Transverse colon (tissue), 4 donors: ENCODE measurements around the gene ROBO1. TPM values are rescaled to one million over a fixed set of nuclear protein-coding genes. Genes with fewer than 3 reads are reported as not detected.

ENCODE experiments used
- DNase-seq: peaks from one replicate; pipeline ENCODE4 v3.0.0-alpha.2; 2019
- H3K27ac ChIP-seq, 4 donors: fragments of 200-600 bp; sonication (generic); 2 replicates each; pipeline ENCODE4 v1.5.1; 2016 to 2018; ENCODE audit warnings: inconsistent platforms in 4 of 4
- H3K27me3 ChIP-seq: fragments of 200-600 bp; sonication (generic); 2 replicates; pipeline ENCODE4 v1.5.1; 2017; ENCODE audit warnings: inconsistent platforms
- H3K36me3 ChIP-seq, 4 donors: fragments of 200-600 bp; sonication (generic); 2 replicates each; pipeline ENCODE4 v1.5.1; 2017 to 2019; ENCODE audit warnings: inconsistent platforms in 4 of 4
- H3K4me1 ChIP-seq, 4 donors: fragments of 200-600 bp; sonication (generic); 2 replicates each; pipeline ENCODE4 v1.5.1; 2017 to 2020; ENCODE audit warnings: inconsistent platforms in 4 of 4
- H3K4me3 ChIP-seq, 4 donors: fragments of 200-600 bp; sonication (generic); 1 replicate in 1 of 4; 2 replicates in 3 of 4; pipeline versions ENCODE4 v1.5.1 to v1.6.1; 2017 to 2019; ENCODE audit warnings: inconsistent platforms in 4 of 4
- H3K9me3 ChIP-seq, 2 donors: fragments of 200-600 bp; sonication (generic); 2 replicates each; pipeline ENCODE4 v1.5.1; 2017 to 2019; ENCODE audit warnings: inconsistent platforms in 2 of 2
- CTCF ChIP-seq, 5 experiments: fragments of 200-600 bp in 3 of 5; fragments of 450-650 bp in 2 of 5; sonication (generic) in 3 of 5; IDR thresholded peaks; 1 replicate in 2 of 5; 2 replicates in 3 of 5; pipeline ENCODE4 v1.5.1; 2016 to 2017; ENCODE audit warnings: antibody characterized with exemption in 5 of 5, inconsistent platforms in 3 of 5, mild to moderate bottlenecking in 2 of 5, moderate library complexity in 1 of 5
- EP300 ChIP-seq: sonication (generic); formaldehyde crosslinking; IDR thresholded peaks from one replicate; pipeline ENCODE4 v1.6.1; 2017; ENCODE audit warnings: antibody characterized with exemption, low read depth
- POLR2A ChIP-seq: fragments of 450-650 bp; IDR thresholded peaks from one replicate; pipeline ENCODE4 v1.6.1; 2016; ENCODE audit warnings: antibody characterized with exemption, mild to moderate bottlenecking, moderate library complexity
- POLR2AphosphoS5 ChIP-seq, 3 donors: sonication (generic); formaldehyde crosslinking; IDR thresholded peaks; one replicate each; pipeline ENCODE4 v1.6.1; 2016; ENCODE audit warnings: antibody characterized with exemption in 3 of 3
- WGBS, 2 donors: methylation state at CpG; one replicate each; pipeline ENCODE4 v1.1.5; 2018; ENCODE audit warnings: low coverage in 1 of 2; 5-methylcytosine and 5-hydroxymethylcytosine counted together
- in situ Hi-C, 4 donors: fragments of 200-750 bp; cut with MboI; loops; one replicate each; pipeline versions ENCODE4 v1.15.0 to v1.15.1; 2017; ENCODE audit warnings: low sequenced_read_pairs in 3 of 4, low pct_ligation_motif_present in 1 of 4, low pct_unique_long_range_greater_than_20kb in 1 of 4
- intact Hi-C: fragments of 100-400 bp; cut with DNase I; formaldehyde crosslinking; loops from one replicate; pipeline ENCODE4 v1.15.1; 2023; ENCODE audit warnings: low total_unique reads
- total RNA-seq, 4 donors: library from RNA; depleted of rRNA; stranded (reverse); fragments of >200 nt; gene quantifications; one replicate each; pipeline ENCODE4 v1.1.0, GENCODE V29; 2016

ROBO1 gene
- total RNA-seq, 4 donors from 2014 or later, result 7.6 to 68.7 (median 9.1) TPM

GRCh38 chr3:79162653-79163052 lies 605.1 kb downstream of the ROBO1 start:
- Histone ChIP-seq H3K27me3 (no peaks in the 10 kb centered on the region), H3K4me1 (no peaks in the 10 kb centered on the region), H3K27ac (no peak overlapping the region), H3K9me3 (no peaks in the 10 kb centered on the region), H3K4me3 (no peak overlapping the region), H3K36me3 (no peaks in the 10 kb centered on the region)
- intact Hi-C loops, result no loop called here
- no peak for DNase-seq
- WGBS, 2 donors, result 57 to 62% methylated on average over 2 of the region's 2 CpGs
- TF ChIP-seq POLR2AphosphoS5 (IDR thresholded peaks at IDR 0.05), result no peak
- TF ChIP-seq EP300, result no peak
- TF ChIP-seq CTCF (IDR thresholded peaks at IDR 0.05), result no peak
- no peak for TF ChIP-seq POLR2A
- in situ Hi-C loops, result no loop called here

GRCh38 chr3:79161941-79162340 lies 605.9 kb downstream of the ROBO1 start:
- Histone ChIP-seq H3K27me3 (no peaks in the 10 kb centered on the region), H3K27ac (no peak overlapping the region), H3K4me1 (no peaks in the 10 kb centered on the region), H3K9me3 (no peaks in the 10 kb centered on the region), H3K4me3 (no peak overlapping the region), H3K36me3 (no peaks in the 10 kb centered on the region)
- in situ Hi-C loops (no loop called here), intact Hi-C loops (no loop called here)
- 0 to 31% methylated on average over 1 of the region's 1 CpG for WGBS, 2 donors
- TF ChIP-seq POLR2A (no peak), CTCF (IDR thresholded peaks at IDR 0.05) (no peak), EP300 (no peak), POLR2AphosphoS5 (IDR thresholded peaks at IDR 0.05) (no peak)
- DNase-seq, result no peak

- whole genome bisulfite sequencing, 2 donors, result 77% methylated on average over 1 of the region's 1 CpG; no CpG with 5 or more reads in 1 of the 2 donors
- Histone ChIP-seq H3K27ac (no peak overlapping the region), H3K4me1 (no peaks in the 10 kb centered on the region), H3K9me3 (no peaks in the 10 kb centered on the region), H3K27me3 (no peaks in the 10 kb centered on the region), H3K4me3 (no peak overlapping the region), H3K36me3 (no peaks in the 10 kb centered on the region)
- in situ Hi-C loops, result no loop called here
- TF ChIP-seq CTCF (IDR thresholded peaks at IDR 0.05) (no peak), POLR2AphosphoS5 (IDR thresholded peaks at IDR 0.05) (no peak), POLR2A (no peak), EP300 (no peak)
- intact Hi-C loops, result no loop called here
- DNase-seq, result no peak
Measured at GRCh38 chr3:79160421-79160820, 607.4 kb downstream of the ROBO1 start.

- H3K9me3 ChIP-seq, result no peaks in the 10 kb centered on the region
- H3K27ac ChIP-seq, result no peak overlapping the region
- TF ChIP-seq POLR2AphosphoS5 (IDR thresholded peaks at IDR 0.05), result no peak
- TF ChIP-seq CTCF (IDR thresholded peaks at IDR 0.05), result no peak
- TF ChIP-seq EP300, result no peak
- no peak for TF ChIP-seq POLR2A
- intact Hi-C loops (no loop called here), in situ Hi-C loops (no loop called here)
- no peaks in the 10 kb centered on the region for H3K36me3 ChIP-seq
- H3K27me3 ChIP-seq, result no peaks in the 10 kb centered on the region
- H3K4me1 ChIP-seq, result no peaks in the 10 kb centered on the region
- DNase-seq, result no peak
- 77 to 78% methylated on average over 1 to 2 of the region's 2 CpGs for WGBS, 2 donors
- no peak overlapping the region for H3K4me3 ChIP-seq
Measured at GRCh38 chr3:79159736-79160135, 608.1 kb downstream of the ROBO1 start.
